H9 (cell line): Measurements from ENCODE around the gene BCKDHB. TPM values are rescaled to one million over a fixed set of nuclear protein-coding genes. Genes with fewer than 3 reads are reported as not detected.
A peak's percentile ranks its signal among the peaks of the same experiment; 100 is the strongest.

ENCODE experiments used
- DNase-seq: peaks from one replicate; pipeline ENCODE4 v3.0.0-alpha.2; 2017
- H2AFZ ChIP-seq: one replicate; pipeline ENCODE4 v1.6.1; 2013; ENCODE audit warnings: mild to moderate bottlenecking, low read length, control low read depth, moderate library complexity
- H2AK5ac ChIP-seq: 2 replicates; pipeline ENCODE4 v1.6.1; 2013; ENCODE audit warnings: low read length, control low read depth, mixed read lengths; ENCODE audit not compliant: insufficient read length
- H2BK120ac ChIP-seq: one replicate; pipeline ENCODE4 v1.6.1; 2013; ENCODE audit warnings: low read depth, mild to moderate bottlenecking, low read length, control low read depth, inconsistent platforms; ENCODE audit not compliant: poor library complexity, severe bottlenecking
- H2BK12ac ChIP-seq: 2 replicates; pipeline ENCODE4 v1.6.1; 2013; ENCODE audit warnings: low read length, control low read depth, mixed read lengths, low read depth; ENCODE audit not compliant: insufficient read length
- H2BK15ac ChIP-seq: 2 replicates; pipeline ENCODE4 v1.6.1; 2013; ENCODE audit warnings: low read depth, low read length, control low read depth
- H2BK20ac ChIP-seq: one replicate; pipeline ENCODE4 v1.6.1; 2013; ENCODE audit warnings: low read depth, mild to moderate bottlenecking, low read length, control low read depth, inconsistent platforms; ENCODE audit not compliant: poor library complexity, severe bottlenecking
- H2BK5ac ChIP-seq: 2 replicates; pipeline ENCODE4 v1.6.1; 2013; ENCODE audit warnings: low read length, control low read depth, mixed read lengths; ENCODE audit not compliant: insufficient read length
- H3K14ac ChIP-seq: 2 replicates; pipeline ENCODE4 v1.6.1; 2013; ENCODE audit warnings: low read length, control low read depth; ENCODE audit not compliant: insufficient read depth
- H3K18ac ChIP-seq: 2 replicates; pipeline ENCODE4 v1.6.1; 2013; ENCODE audit warnings: low read depth, mild to moderate bottlenecking, mixed read lengths, low read length, control low read depth; ENCODE audit not compliant: insufficient read length
- H3K23ac ChIP-seq: 2 replicates; pipeline ENCODE4 v1.6.1; 2013; ENCODE audit warnings: low read length, control low read depth, mixed read lengths, low read depth; ENCODE audit not compliant: insufficient read length
- H3K23me2 ChIP-seq: 2 replicates; pipeline ENCODE4 v1.6.1; 2013; ENCODE audit warnings: low read depth, mild to moderate bottlenecking, mixed read lengths, low read length, control low read depth; ENCODE audit not compliant: insufficient read length, poor library complexity, severe bottlenecking
- H3K27ac ChIP-seq: 2 replicates; pipeline ENCODE4 v1.5.1; 2013; ENCODE audit warnings: low read length, control low read depth, mixed read lengths, low read depth; ENCODE audit not compliant: insufficient read length
- H3K27me3 ChIP-seq: 2 replicates; pipeline ENCODE4 v1.6.1; 2013; ENCODE audit warnings: low read length, control low read depth, inconsistent platforms; ENCODE audit not compliant: insufficient read depth
- H3K4ac ChIP-seq: 2 replicates; pipeline ENCODE4 v1.6.1; 2013; ENCODE audit warnings: low read depth, mild to moderate bottlenecking, control low read depth, inconsistent platforms, low read length, moderate library complexity
- H3K4me1 ChIP-seq: 2 replicates; pipeline ENCODE4 v1.6.1; 2013; ENCODE audit warnings: low read length, control low read depth, inconsistent platforms; ENCODE audit not compliant: insufficient read depth
- H3K4me2 ChIP-seq: 2 replicates; pipeline ENCODE4 v1.6.1; 2013; ENCODE audit warnings: low read length, control low read depth, mixed read lengths; ENCODE audit not compliant: insufficient read length, insufficient read depth
- H3K56ac ChIP-seq: 2 replicates; pipeline ENCODE4 v1.6.1; 2013; ENCODE audit warnings: low read depth, mild to moderate bottlenecking, mixed read lengths, low read length, control low read depth; ENCODE audit not compliant: insufficient read length
- H3K79me1 ChIP-seq: 2 replicates; pipeline ENCODE4 v1.6.1; 2013; ENCODE audit warnings: low read depth, mild to moderate bottlenecking, moderate library complexity, low read length, control low read depth, inconsistent platforms; ENCODE audit not compliant: insufficient read depth, poor library complexity, severe bottlenecking
- H3K79me2 ChIP-seq: 2 replicates; pipeline ENCODE4 v1.6.1; 2013; ENCODE audit warnings: low read length, control low read depth, inconsistent platforms; ENCODE audit not compliant: insufficient read depth
- H3K9ac ChIP-seq: 2 replicates; pipeline ENCODE4 v1.6.1; 2013; ENCODE audit warnings: low read length, control low read depth, mixed read lengths; ENCODE audit not compliant: insufficient read length; ENCODE audit errors: extremely low read depth
- H3K9me3 ChIP-seq: one replicate; pipeline ENCODE4 v1.6.1; 2013; ENCODE audit warnings: low read depth, low read length, inconsistent platforms; ENCODE audit not compliant: control insufficient read depth
- H3T11ph ChIP-seq: one replicate; pipeline ENCODE4 v1.6.1; 2013; ENCODE audit warnings: mild to moderate bottlenecking, low read length, control low read depth, inconsistent platforms
- H4K20me1 ChIP-seq: one replicate; pipeline ENCODE4 v1.6.1; 2013; ENCODE audit not compliant: control insufficient read depth, insufficient read length, insufficient read depth
- H4K5ac ChIP-seq: 2 replicates; pipeline ENCODE4 v1.6.1; 2013; ENCODE audit warnings: low read depth, mild to moderate bottlenecking, mixed read lengths, low read length, control low read depth; ENCODE audit not compliant: insufficient read length
- H4K8ac ChIP-seq: replicated peaks from 2 replicates; pipeline ENCODE4 v1.6.1; 2013; ENCODE audit warnings: low read length, control low read depth, mixed read lengths, low read depth; ENCODE audit not compliant: insufficient read length
- H4K91ac ChIP-seq: 2 replicates; pipeline ENCODE4 v1.6.1; 2013; ENCODE audit warnings: low read depth, mild to moderate bottlenecking, moderate library complexity, mixed read lengths, low read length, control low read depth; ENCODE audit not compliant: insufficient read length
- H3K27ac Mint-ChIP-seq, 3 experiments: 2 replicates in 2 of 3; 3 replicates in 1 of 3; pipeline ENCODE4 v1.8.0; 2020 to 2021; ENCODE audit warnings: mixed read lengths in 3 of 3, mild to moderate bottlenecking in 1 of 3, moderate library complexity in 1 of 3
- H3K27me3 Mint-ChIP-seq: 2 replicates; pipeline ENCODE4 v1.8.0; 2021; ENCODE audit warnings: low read depth, mild to moderate bottlenecking, moderate library complexity, mixed read lengths
- H3K36me3 Mint-ChIP-seq, 3 experiments: 2 replicates in 2 of 3; 3 replicates in 1 of 3; pipeline ENCODE4 v1.8.0; 2020 to 2021; ENCODE audit warnings: low read depth in 3 of 3, mixed read lengths in 3 of 3; ENCODE audit not compliant: insufficient read depth in 1 of 3
- H3K4me1 Mint-ChIP-seq, 2 experiments: 2 replicates each; pipeline ENCODE4 v1.8.0; 2020; ENCODE audit warnings: mixed read lengths in 2 of 2
- H3K4me3 Mint-ChIP-seq, 2 experiments: 2 replicates in 1 of 2; 3 replicates in 1 of 2; pipeline ENCODE4 v1.8.0; 2020 to 2021; ENCODE audit warnings: mild to moderate bottlenecking in 2 of 2, mixed read lengths in 2 of 2, moderate library complexity in 1 of 2
- H3K9me3 Mint-ChIP-seq, 2 experiments: 2 replicates in 1 of 2; 3 replicates in 1 of 2; pipeline ENCODE4 v1.8.0; 2020; ENCODE audit warnings: mild to moderate bottlenecking in 2 of 2, mixed read lengths in 2 of 2, moderate library complexity in 1 of 2
- CTCF ChIP-seq: fragments of 200-600 bp; sonication (generic); conservative IDR thresholded peaks from 3 replicates; pipeline ENCODE4 v1.8.0; 2021; ENCODE audit warnings: antibody characterized with exemption, mild to moderate bottlenecking
- WGBS: extraction: QIAGEN DNeasy Blood & Tissue Kit; methylation state at CpG from one replicate; pipeline ENCODE4 v1.1.7; 2013; ENCODE audit warnings: missing lambda C conversion rate, low lambda C conversion rate, mixed read lengths; ENCODE audit not compliant: insufficient read length; ENCODE audit errors: extremely low coverage; 5-methylcytosine and 5-hydroxymethylcytosine counted together
- total RNA-seq: library from RNA; stranded (reverse); gene quantifications from 2 replicates; pipeline ENCODE4 v1.2.1, GENCODE V29; 2021

BCKDHB gene
- total RNA-seq, 1 experiment from 2014 or later: 26.6 TPM

- 0 out of 7 replicates have a peak overlapping the region, but pooled peaks of 1 of the 3 experiments have one; percentile 19 for H3K27ac Mint-ChIP-seq
- Histone ChIP-seq H3K23me2 (no peaks in the 10 kb centered on the region), H4K20me1 (no peaks in the 10 kb centered on the region), H3K79me1 (no peaks in the 10 kb centered on the region), H3K4me2 (no peak overlapping the region), H3T11ph (no peak overlapping the region), H3K4ac (no peak overlapping the region), H2AFZ (no peak overlapping the region), H3K79me2 (no peaks in the 10 kb centered on the region; the same call in 1 of the 2 replicates), H3K18ac (no peak overlapping the region), H3K14ac (no peak overlapping the region), H3K9ac (no peak overlapping the region), H4K8ac (no peak overlapping the region), H2BK5ac (no peak overlapping the region), H2BK15ac (no peak overlapping the region), H4K91ac (no peak overlapping the region), H3K27ac (no peak overlapping the region), H3K9me3 (no peaks in the 10 kb centered on the region), H3K56ac (no peak overlapping the region), H3K4me1 (no peaks in the 10 kb centered on the region), H3K27me3 (peaks cover 3% of the 10 kb centered on the region; the same call in 1 of the 2 replicates), H2BK120ac (no peak overlapping the region), H2BK12ac (no peak overlapping the region), H2AK5ac (no peak overlapping the region), H3K23ac (no peak overlapping the region), H2BK20ac (no peak overlapping the region), H4K5ac (no peak overlapping the region)
- DNase-seq: no peak
- H3K27me3 Mint-ChIP-seq: no peaks in the 10 kb centered on the region
- no peaks in the 10 kb centered on the region; a peak in 1 of 5 replicates for H3K9me3 Mint-ChIP-seq
- TF ChIP-seq CTCF: no peak
- WGBS: no CpG with 5 or more reads among the region's 3 CpGs
- peaks cover 4 to 13% of the 10 kb centered on the region in 2 experiments for H3K4me1 Mint-ChIP-seq
- no peak overlapping the region for H3K4me3 Mint-ChIP-seq
- peaks cover 0 to 3% (median 0%) of the 10 kb centered on the region in 3 experiments; a peak in 3 of 7 replicates for H3K36me3 Mint-ChIP-seq
Measured at GRCh38 chr6:80364149-80364548, 257.7 kb downstream of the BCKDHB start.
